GM18505 (cell line): ENCODE results near the gene FAM3B.

ENCODE experiments used
- ATAC-seq: cut with Tn5 transposase; IDR thresholded peaks from one replicate; pipeline ENCODE4 v1.9.1; 2021; ENCODE audit not compliant: unreplicated experiment
- POLR2A ChIP-seq: IDR thresholded peaks from 4 replicates; pipeline ENCODE4 v1.6.1; 2011; ENCODE audit warnings: borderline replicate concordance; ENCODE audit not compliant: insufficient read depth, insufficient read length; ENCODE audit errors: extremely low read depth

FAM3B gene

GRCh38 chr21:41316200-41317062 is at the start of gene FAM3B:
TSS of gene FAM3B (plus strand) at chr21:41316801. CDS start at chr21:41316880, 79 bp downstream.
- ATAC-seq = no peak
- TF ChIP-seq POLR2A = no peak

- no peak for TF ChIP-seq POLR2A
- no peak for ATAC-seq
Measured at GRCh38 chr21:41267346-41267745, 49.3 kb upstream of the FAM3B start.

- no peak for ATAC-seq
- TF ChIP-seq POLR2A = no peak
Measured at GRCh38 chr21:41269535-41269934, 47.1 kb upstream of the FAM3B start.

GRCh38 chr21:41277196-41277595 is 39.4 kb upstream of the FAM3B start:
- no peak for TF ChIP-seq POLR2A
- ATAC-seq = no peak

- no peak for TF ChIP-seq POLR2A
- no peak for ATAC-seq
Measured at GRCh38 chr21:41277846-41278245, 38.8 kb upstream of the FAM3B start.

GRCh38 chr21:41280115-41280919 is 36.3 kb upstream of the FAM3B start:
- ATAC-seq = no peak
- no peak for TF ChIP-seq POLR2A

GRCh38 chr21:41282412-41282811 is 34.2 kb upstream of the FAM3B start:
- ATAC-seq = no peak
- no peak for TF ChIP-seq POLR2A

- no peak for ATAC-seq
- no peak for TF ChIP-seq POLR2A
Measured at GRCh38 chr21:41283211-41283818, 33.3 kb upstream of the FAM3B start.

- ATAC-seq = no peak
- no peak for TF ChIP-seq POLR2A
Measured at GRCh38 chr21:41289431-41289830, 27.2 kb upstream of the FAM3B start.

GRCh38 chr21:41290106-41290799 is 26.3 kb upstream of the FAM3B start:
- no peak for ATAC-seq
- no peak for TF ChIP-seq POLR2A

- no peak for TF ChIP-seq POLR2A
- ATAC-seq = no peak
Measured at GRCh38 chr21:41294548-41295231, 21.9 kb upstream of the FAM3B start.

- no peak for TF ChIP-seq POLR2A
- no peak for ATAC-seq
Measured at GRCh38 chr21:41295721-41296254, 20.8 kb upstream of the FAM3B start.
